NCI-H187 treated with DMSO at 0.1 percent for 48 hours (cell line): ENCODE data around the gene CLPTM1.
A peak's percentile ranks its signal among the peaks of the same experiment; 100 is the strongest.
"Not testable (repeated sequence)": the region's sequence is repeated elsewhere in the genome, so short reads cannot be mapped to it uniquely, and the experiment has no call there.

Experiments
- DNase-seq: peaks from one replicate; lab custom pipeline; 2025; lab: John Stamatoyannopoulos, UW

The CLPTM1 gene, protein sequence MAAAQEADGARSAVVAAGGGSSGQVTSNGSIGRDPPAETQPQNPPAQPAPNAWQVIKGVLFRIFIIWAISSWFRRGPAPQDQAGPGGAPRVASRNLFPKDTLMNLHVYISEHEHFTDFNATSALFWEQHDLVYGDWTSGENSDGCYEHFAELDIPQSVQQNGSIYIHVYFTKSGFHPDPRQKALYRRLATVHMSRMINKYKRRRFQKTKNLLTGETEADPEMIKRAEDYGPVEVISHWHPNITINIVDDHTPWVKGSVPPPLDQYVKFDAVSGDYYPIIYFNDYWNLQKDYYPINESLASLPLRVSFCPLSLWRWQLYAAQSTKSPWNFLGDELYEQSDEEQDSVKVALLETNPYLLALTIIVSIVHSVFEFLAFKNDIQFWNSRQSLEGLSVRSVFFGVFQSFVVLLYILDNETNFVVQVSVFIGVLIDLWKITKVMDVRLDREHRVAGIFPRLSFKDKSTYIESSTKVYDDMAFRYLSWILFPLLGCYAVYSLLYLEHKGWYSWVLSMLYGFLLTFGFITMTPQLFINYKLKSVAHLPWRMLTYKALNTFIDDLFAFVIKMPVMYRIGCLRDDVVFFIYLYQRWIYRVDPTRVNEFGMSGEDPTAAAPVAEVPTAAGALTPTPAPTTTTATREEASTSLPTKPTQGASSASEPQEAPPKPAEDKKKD

DNA sequence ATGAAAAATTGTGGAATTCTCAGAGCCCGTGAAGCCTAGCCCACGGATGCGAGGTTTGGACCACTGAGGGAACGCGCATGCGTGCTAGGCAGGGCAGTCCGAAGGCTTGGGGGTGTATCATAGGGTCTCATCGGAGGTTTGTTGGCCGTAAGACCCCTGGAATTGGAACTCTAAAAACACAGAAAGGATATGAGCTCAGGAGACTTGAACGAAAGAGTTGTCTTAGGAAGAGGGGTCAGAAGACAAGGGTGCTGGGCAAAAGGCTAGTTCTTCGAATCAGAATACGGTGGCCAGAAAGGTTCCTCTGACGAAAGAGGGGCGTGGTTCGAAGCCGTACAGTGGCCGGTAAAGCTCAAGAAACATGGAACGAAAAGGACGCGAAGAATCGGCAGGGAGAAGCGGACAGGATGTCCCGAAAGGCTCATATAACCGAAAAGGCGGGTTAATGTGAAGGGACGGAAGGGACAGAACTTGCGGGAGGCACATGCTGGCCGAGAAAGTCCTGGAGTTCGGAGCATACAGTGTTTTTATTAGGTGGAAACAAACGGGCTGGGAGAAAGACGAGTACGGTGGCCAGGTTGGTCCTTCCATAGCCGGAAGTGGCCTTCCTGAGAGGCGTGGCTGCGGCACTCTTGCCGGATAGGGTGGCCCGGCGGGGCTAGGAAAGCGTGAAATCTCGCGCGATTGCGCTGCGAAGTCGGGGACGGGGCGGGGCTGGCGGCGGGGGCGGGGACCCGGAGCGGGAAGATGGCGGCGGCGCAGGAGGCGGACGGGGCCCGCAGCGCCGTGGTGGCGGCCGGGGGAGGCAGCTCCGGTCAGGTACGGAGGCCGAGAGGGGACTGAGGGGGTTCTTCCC, at the start of gene CLPTM1:
CLPTM1 (plus strand) TSS at position 732 of the 856 bp plus-strand sequence; CDS start at position 748, 16 bp downstream.
- DNase-seq = peak; percentile 73

DNA sequence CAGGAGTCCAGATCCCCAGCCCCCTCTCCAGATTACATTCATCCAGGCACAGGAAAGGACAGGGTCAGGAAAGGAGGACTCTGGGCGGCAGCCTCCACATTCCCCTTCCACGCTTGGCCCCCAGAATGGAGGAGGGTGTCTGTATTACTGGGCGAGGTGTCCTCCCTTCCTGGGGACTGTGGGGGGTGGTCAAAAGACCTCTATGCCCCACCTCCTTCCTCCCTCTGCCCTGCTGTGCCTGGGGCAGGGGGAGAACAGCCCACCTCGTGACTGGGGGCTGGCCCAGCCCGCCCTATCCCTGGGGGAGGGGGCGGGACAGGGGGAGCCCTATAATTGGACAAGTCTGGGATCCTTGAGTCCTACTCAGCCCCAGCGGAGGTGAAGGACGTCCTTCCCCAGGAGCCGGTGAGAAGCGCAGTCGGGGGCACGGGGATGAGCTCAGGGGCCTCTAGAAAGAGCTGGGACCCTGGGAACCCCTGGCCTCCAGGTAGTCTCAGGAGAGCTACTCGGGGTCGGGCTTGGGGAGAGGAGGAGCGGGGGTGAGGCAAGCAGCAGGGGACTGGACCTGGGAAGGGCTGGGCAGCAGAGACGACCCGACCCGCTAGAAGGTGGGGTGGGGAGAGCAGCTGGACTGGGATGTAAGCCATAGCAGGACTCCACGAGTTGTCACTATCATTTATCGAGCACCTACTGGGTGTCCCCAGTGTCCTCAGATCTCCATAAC, 49.6 kb upstream of the CLPTM1 start, which contains the start of gene APOE:
APOE (plus strand) TSS at position 360 of the 724 bp plus-strand sequence. CDS start 829 bp downstream, outside the sequence.
- DNase-seq = no peak

DNA sequence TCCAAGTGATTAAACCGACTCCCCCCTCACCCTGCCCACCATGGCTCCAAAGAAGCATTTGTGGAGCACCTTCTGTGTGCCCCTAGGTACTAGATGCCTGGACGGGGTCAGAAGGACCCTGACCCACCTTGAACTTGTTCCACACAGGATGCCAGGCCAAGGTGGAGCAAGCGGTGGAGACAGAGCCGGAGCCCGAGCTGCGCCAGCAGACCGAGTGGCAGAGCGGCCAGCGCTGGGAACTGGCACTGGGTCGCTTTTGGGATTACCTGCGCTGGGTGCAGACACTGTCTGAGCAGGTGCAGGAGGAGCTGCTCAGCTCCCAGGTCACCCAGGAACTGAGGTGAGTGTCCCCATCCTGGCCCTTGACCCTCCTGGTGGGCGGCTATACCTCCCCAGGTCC, 47.6 kb upstream of the CLPTM1 start:
- no peak for DNase-seq

DNA sequence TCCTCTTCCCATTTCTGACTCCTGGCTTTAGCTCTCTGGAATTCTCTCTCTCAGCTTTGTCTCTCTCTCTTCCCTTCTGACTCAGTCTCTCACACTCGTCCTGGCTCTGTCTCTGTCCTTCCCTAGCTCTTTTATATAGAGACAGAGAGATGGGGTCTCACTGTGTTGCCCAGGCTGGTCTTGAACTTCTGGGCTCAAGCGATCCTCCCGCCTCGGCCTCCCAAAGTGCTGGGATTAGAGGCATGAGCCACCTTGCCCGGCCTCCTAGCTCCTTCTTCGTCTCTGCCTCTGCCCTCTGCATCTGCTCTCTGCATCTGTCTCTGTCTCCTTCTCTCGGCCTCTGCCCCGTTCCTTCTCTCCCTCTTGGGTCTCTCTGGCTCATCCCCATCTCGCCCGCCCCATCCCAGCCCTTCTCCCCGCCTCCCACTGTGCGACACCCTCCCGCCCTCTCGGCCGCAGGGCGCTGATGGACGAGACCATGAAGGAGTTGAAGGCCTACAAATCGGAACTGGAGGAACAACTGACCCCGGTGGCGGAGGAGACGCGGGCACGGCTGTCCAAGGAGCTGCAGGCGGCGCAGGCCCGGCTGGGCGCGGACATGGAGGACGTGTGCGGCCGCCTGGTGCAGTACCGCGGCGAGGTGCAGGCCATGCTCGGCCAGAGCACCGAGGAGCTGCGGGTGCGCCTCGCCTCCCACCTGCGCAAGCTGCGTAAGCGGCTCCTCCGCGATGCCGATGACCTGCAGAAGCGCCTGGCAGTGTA, 46.9 kb upstream of the CLPTM1 start:
- DNase-seq = no peak

DNA sequence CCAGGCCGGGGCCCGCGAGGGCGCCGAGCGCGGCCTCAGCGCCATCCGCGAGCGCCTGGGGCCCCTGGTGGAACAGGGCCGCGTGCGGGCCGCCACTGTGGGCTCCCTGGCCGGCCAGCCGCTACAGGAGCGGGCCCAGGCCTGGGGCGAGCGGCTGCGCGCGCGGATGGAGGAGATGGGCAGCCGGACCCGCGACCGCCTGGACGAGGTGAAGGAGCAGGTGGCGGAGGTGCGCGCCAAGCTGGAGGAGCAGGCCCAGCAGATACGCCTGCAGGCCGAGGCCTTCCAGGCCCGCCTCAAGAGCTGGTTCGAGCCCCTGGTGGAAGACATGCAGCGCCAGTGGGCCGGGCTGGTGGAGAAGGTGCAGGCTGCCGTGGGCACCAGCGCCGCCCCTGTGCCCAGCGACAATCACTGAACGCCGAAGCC, 46.3 kb upstream of the CLPTM1 start:
- no peak for DNase-seq

DNA sequence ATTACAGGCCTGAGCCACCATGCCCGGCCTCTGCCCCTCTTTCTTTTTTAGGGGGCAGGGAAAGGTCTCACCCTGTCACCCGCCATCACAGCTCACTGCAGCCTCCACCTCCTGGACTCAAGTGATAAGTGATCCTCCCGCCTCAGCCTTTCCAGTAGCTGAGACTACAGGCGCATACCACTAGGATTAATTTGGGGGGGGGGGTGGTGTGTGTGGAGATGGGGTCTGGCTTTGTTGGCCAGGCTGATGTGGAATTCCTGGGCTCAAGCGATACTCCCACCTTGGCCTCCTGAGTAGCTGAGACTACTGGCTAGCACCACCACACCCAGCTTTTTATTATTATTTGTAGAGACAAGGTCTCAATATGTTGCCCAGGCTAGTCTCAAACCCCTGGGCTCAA, 45.4 kb upstream of the CLPTM1 start:
- DNase-seq = no peak

DNA sequence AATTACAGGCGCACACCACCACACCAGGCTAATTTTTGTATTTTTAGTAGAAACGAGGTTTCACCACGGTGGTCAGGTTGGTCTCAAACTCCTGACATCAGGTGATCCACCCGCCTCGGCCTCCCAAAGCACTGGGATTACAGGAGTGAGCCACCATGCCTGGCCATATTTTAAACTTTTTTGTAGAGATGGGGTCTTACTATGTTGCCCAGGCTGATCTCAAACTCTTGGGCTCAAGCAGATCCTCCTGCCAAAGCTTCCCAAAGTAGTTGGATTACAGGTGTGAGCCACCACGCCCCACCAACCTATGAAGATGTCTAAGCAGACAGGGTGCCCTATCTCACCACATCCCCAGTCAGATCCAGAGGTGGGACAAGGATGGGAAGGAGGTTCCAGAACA, 43.3 kb upstream of the CLPTM1 start:
- DNase-seq = not testable (repeated sequence)

DNA sequence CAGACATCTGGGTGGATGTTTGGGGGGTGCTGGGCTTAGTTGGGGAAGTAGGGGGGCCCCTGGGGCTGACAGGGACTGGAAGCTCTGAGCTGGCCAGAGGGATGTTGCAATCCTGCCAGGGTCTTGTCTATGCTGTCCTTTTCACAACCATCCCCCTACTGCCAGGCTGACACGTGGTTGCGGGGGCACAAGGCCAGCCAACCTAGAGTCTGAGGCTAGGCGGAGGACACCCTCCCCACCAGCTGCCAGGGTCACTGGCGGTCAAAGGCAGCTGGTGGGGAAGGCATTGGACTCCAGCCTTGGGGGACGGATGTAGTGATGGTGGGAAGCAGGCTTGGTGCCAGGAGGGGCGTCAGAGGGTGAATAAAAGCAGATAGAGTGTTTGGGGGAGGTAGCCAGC, 42.3 kb upstream of the CLPTM1 start:
- DNase-seq = no peak

DNA sequence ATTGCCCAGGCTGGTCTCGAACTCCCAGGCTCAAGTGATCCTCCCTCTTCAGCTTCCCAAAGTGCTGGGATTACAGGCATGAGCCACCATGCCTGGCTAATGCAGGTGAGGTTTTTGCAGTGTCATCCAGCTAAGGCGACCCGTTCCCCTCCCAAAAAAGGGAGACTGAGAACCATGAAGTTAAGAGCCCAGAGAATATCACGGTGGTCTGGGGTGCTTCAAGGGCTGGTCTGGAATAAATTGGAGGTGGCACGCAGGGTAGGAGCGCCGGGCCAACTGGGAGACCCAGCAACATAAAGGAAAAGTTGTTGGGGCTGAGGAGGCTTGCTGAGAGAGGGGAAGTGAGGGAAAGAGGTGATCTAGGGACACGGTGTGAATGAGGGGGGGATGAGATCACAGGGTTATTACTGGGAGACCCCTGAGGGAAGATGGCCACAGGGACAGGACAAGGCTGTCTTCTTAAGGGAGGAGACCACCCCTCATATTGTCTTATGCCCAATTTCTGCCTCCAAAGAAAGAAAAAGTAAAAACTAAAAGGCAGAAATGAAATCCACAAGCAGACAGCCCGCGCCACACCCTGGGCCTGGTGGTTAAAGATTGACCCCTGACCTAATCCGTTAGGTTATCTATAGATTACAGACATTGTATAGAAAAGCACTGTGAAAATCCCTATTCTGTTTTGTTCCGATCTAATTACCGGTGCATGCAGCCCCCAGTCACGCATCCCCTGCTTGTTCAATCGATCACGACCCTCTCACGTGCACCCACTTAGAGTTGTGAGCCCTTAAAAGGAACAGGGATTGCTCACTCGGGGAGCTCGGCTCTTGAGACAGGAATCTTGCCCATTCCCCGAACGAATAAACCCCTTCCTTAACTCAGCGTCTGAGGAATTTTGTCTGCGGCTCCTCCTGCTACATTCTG, 41.4 kb upstream of the CLPTM1 start:
- DNase-seq = not testable (repeated sequence)

DNA sequence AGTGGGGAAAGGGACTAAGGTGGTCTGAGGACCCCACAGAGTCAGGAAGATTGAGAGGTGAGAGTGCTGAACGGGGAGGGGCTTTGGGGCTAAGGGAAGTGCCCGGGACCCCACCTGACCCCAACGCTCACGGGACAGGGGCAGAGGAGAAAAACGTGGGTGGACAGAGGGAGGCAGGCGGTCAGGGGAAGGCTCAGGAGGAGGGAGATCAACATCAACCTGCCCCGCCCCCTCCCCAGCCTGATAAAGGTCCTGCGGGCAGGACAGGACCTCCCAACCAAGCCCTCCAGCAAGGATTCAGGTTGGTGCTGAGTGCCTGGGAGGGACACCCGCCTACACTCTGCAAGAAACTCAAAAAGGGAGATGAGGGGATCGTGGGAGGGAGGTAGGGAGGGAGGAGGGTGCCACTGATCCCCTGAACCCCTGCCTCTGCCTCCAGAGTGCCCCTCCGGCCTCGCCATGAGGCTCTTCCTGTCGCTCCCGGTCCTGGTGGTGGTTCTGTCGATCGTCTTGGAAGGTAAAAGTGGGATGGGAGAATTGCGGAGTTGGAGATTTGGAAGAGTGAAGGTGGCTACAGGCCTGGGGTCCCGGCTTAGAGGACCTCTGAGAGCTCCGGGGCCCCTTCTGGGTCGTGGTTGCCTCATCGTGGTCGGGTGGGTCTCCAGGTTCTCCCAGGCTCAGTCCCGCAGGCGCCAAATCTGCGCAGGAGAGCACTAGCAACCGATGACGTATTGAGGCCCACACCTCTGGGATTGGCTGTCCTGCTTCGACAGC, 40.6 kb upstream of the CLPTM1 start, which contains the start of gene APOC1:
APOC1 (plus strand) TSS at position 176 of the 774 bp plus-strand sequence; CDS start at position 460, 284 bp downstream.
- peak; percentile 53 for DNase-seq

DNA sequence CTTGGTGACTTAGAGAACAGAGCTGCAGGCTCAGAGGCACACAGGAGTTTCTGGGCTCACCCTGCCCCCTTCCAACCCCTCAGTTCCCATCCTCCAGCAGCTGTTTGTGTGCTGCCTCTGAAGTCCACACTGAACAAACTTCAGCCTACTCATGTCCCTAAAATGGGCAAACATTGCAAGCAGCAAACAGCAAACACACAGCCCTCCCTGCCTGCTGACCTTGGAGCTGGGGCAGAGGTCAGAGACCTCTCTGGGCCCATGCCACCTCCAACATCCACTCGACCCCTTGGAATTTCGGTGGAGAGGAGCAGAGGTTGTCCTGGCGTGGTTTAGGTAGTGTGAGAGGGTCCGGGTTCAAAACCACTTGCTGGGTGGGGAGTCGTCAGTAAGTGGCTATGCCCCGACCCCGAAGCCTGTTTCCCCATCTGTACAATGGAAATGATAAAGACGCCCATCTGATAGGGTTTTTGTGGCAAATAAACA, 30.9 kb upstream of the CLPTM1 start:
- no peak for DNase-seq

DNA sequence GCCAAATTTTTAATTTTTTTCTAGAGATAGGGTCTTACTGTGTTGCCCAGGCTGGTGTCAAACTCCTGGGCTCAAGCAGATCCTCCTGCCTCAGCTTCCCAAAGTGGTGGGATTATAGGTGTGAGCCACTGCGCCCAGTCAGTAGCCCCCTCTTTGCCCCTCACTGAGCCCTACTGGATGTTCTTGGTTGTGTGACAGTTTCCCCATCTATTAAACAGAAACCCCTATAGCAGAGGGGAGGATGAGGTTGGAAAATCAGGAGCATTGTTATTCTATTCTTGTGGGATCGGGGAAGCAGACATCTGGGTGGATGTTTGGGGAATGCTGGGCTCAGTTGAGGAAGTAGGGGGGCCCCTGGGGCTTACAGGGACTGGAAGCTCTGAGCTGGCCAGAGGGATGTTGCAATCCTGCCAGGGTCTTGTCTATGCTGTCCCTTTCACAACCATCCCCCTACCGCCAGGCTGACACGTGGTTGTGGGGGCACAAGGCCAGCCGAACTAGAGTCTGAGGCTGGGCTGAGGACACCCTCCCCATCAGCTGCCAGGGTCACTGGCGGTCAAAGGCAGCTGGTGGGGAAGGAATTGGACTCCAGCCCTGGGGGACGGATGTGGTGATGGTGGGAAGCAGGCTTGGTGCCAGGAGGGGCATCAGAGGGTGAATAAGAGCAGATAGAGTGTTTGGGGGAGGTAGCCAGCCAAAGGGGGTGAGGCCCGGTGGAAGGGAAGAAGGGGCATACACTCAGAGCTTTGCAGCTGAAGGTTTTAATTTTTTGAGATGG, 29.9 kb upstream of the CLPTM1 start:
- no peak for DNase-seq

DNA sequence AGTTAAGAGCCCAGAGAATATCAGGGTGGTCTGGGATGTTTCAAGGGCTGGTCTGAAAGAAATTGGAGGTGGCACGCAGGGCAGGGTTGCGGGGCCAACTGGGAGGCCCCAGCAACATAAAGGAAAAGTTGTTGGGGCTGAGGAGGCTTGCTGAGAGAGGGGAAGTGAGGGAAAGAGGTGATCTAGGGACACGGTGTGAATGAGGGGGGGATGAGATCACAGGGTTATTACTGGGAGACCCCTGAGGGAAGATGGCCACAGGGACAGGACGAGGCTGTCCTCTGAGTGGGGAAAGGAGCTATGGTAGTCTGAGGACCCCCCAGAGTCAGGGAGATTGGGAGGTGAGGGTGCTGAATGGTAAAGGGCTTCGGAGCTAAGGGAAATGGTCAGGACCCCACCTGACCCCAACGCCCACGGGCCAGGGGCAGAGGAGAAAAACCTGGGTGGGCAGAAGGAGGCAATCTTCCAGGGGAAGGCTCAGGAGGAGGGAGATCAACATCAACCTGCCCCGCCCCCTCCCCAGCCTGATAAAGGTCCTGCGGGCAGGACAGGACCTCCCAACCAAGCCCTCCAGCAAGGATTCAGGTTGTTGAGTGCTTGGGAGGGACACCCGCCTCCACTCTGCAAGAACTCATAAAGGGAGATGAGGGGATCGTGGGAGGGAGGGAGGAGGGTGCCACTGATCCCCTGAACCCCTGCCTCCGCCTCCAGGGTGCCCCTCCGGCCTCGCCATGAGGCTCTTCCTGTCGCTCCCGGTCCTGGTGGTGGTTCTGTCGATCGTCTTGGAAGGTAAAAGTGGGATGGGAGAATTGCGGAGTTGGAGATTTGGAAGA, 28.7 kb upstream of the CLPTM1 start:
- DNase-seq = not testable (repeated sequence)

DNA sequence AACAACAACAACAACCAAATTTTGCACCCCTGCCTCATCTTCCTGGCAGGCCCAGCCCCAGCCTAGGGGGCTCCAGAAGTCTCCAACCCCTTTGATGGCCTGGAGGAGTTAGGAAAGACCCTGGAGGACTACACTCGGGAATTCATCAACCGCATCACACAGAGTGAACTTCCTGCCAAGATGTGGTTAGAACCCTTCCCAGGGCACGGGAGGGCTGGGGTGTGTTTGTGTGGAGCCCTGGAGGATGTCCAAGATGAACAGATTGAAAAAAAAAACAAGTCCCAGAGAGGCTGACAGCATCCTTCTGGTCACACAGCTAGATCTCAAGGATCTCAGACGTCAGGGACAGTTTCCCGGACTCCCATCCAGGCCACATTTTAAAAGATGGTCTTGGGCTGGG, 27.4 kb upstream of the CLPTM1 start:
- no peak for DNase-seq

DNA sequence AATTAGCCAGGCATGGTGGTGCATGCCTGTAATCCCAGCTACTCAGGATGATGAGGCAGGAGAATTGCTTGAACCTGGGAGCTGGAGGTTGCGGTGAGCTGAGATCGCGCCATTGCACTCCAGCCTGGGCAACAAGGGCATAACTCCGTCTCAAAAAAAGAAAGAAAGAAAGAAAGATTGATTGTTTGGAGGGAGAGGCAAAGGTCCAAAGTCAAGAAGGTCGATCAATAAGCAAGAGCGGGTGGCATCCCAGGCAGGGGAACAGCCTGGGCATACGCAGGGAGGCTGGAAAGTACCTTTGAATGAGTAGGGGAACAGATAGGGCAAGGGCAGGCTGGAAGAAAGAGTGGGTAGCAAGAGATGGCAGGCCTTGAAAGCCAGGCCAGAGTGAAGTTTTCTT, 25.1 kb upstream of the CLPTM1 start:
- DNase-seq = no peak

DNA sequence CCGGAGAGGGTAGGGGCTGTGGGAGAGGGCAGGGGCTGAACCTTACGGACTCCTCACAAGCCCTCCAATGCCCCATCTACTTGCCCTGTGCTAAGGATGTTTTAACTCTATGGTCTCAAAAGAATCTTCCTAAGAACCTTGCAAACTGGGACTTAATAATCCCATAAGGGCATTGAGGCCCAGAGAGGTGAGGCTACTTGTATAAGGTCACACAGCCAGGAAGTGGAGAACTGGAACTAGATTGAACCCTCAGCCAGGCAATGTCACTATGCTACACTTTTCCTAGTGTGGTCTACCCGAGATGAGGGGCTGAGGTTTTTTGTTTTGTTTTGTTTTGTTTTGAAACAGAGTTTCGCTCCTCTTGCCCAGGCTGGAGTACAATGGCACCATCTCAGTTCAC, 23.6 kb upstream of the CLPTM1 start:
- no peak for DNase-seq

DNA sequence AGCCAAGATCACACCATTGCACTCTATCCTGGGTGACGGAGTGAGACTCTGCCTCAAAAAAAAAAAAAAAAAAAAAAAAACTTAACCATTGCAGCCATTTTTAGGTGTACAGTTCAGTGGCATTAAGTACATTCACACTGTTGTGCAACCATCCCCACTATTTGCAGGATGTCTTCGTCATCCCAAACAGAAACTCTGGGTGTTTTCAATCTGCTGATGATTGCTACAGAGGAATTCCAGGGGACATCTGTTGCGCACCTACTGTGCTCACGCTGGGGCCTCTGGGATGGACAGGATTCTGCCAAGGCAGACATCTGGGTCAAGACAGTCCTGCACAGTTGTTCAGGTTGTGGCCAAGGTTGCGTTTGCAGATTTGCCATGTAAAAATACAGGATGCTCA, 15.5 kb upstream of the CLPTM1 start:
- DNase-seq = no peak
